Trophoblast cell (in vitro differentiated cells and primary cell): ENCODE data around the gene CCDC190.

Experiments
- DNase-seq, 2 donors: peaks; one replicate each; pipeline ENCODE4 v3.0.0-alpha.2; 2016
- H2AFZ ChIP-seq: 2 replicates; pipeline ENCODE4 v1.6.1; 2013; ENCODE audit warnings: low read length, moderate library complexity, mild to moderate bottlenecking; ENCODE audit not compliant: insufficient read depth, poor library complexity
- H2AK5ac ChIP-seq: 2 replicates; pipeline ENCODE4 v1.6.1; 2013; ENCODE audit warnings: mild to moderate bottlenecking, low read length
- H2BK120ac ChIP-seq: 2 replicates; pipeline ENCODE4 v1.6.1; 2013; ENCODE audit warnings: low read length, mild to moderate bottlenecking, moderate library complexity; ENCODE audit not compliant: insufficient read depth, poor library complexity
- H2BK12ac ChIP-seq: 2 replicates; pipeline ENCODE4 v1.6.1; 2013; ENCODE audit warnings: mild to moderate bottlenecking, low read length, moderate library complexity
- H2BK5ac ChIP-seq: 2 replicates; pipeline ENCODE4 v1.6.1; 2013; ENCODE audit warnings: low read length, low read depth, moderate library complexity, mild to moderate bottlenecking; ENCODE audit not compliant: poor library complexity
- H3K14ac ChIP-seq: 2 replicates; pipeline ENCODE4 v1.6.1; 2013; ENCODE audit warnings: mild to moderate bottlenecking, low read length
- H3K18ac ChIP-seq: 2 replicates; pipeline ENCODE4 v1.6.1; 2013; ENCODE audit warnings: mild to moderate bottlenecking, low read length
- H3K23ac ChIP-seq: 2 replicates; pipeline ENCODE4 v1.6.1; 2013; ENCODE audit warnings: low read length
- H3K27ac ChIP-seq: 2 replicates; pipeline ENCODE4 v1.5.1; 2013; ENCODE audit warnings: low read depth, mild to moderate bottlenecking, inconsistent platforms, low read length, moderate library complexity
- H3K27me3 ChIP-seq: 2 replicates; pipeline ENCODE4 v1.6.1; 2013; ENCODE audit warnings: inconsistent platforms, mild to moderate bottlenecking, low read length, moderate library complexity; ENCODE audit not compliant: insufficient read depth
- H3K36me3 ChIP-seq, 2 experiments: 1 replicate in 1 of 2; 2 replicates in 1 of 2; pipeline ENCODE4 v1.6.1; 2013; ENCODE audit warnings: low read length in 2 of 2, mild to moderate bottlenecking in 2 of 2, moderate library complexity in 1 of 2; ENCODE audit not compliant: insufficient read depth in 2 of 2, control insufficient read depth in 1 of 2
- H3K4ac ChIP-seq: 2 replicates; pipeline ENCODE4 v1.6.1; 2013; ENCODE audit warnings: low read depth, mild to moderate bottlenecking, low read length, moderate library complexity
- H3K4me1 ChIP-seq, 2 experiments: 1 replicate in 1 of 2; 2 replicates in 1 of 2; pipeline ENCODE4 v1.6.1; 2013; ENCODE audit warnings: low read length in 2 of 2, mild to moderate bottlenecking in 2 of 2, moderate library complexity in 1 of 2; ENCODE audit not compliant: insufficient read depth in 2 of 2, control insufficient read depth in 1 of 2
- H3K4me2 ChIP-seq: 2 replicates; pipeline ENCODE4 v1.6.1; 2013; ENCODE audit warnings: inconsistent platforms, mild to moderate bottlenecking, low read length, moderate library complexity
- H3K4me3 ChIP-seq: 2 replicates; pipeline ENCODE4 v1.5.1; 2013; ENCODE audit warnings: mild to moderate bottlenecking, low read depth, low read length, inconsistent platforms
- H3K79me1 ChIP-seq: one replicate; pipeline ENCODE4 v1.6.1; 2013; ENCODE audit warnings: low read length
- H3K79me2 ChIP-seq: 2 replicates; pipeline ENCODE4 v1.6.1; 2013; ENCODE audit warnings: low read length, mild to moderate bottlenecking; ENCODE audit not compliant: control insufficient read depth, insufficient read depth, poor library complexity
- H3K9ac ChIP-seq: 2 replicates; pipeline ENCODE4 v1.6.1; 2013; ENCODE audit warnings: mild to moderate bottlenecking, low read length
- H3K9me3 ChIP-seq: 2 replicates; pipeline ENCODE4 v1.6.1; 2013; ENCODE audit warnings: low read depth, mild to moderate bottlenecking, control low read depth, inconsistent platforms, low read length; ENCODE audit not compliant: insufficient read depth
- H4K12ac ChIP-seq: 2 replicates; pipeline ENCODE4 v1.6.1; 2013; ENCODE audit warnings: low read depth, mild to moderate bottlenecking, low read length, moderate library complexity
- H4K8ac ChIP-seq: 2 replicates; pipeline ENCODE4 v1.6.1; 2013; ENCODE audit warnings: low read depth, mild to moderate bottlenecking, low read length, moderate library complexity
- H4K91ac ChIP-seq: one replicate; pipeline ENCODE4 v1.6.1; 2013; ENCODE audit warnings: low read depth, mild to moderate bottlenecking, low read length, moderate library complexity
- WGBS: extraction: QIAGEN DNeasy Blood & Tissue Kit; methylation state at CpG from one replicate; pipeline ENCODE4 v1.1.7; 2013; ENCODE audit warnings: missing lambda C conversion rate; ENCODE audit not compliant: insufficient read length, insufficient coverage; ENCODE audit errors: extremely low coverage; 5-methylcytosine and 5-hydroxymethylcytosine counted together

The CCDC190 gene

GRCh38 chr1:162847839-162848453 is 13.0 kb downstream of the CCDC190 start:
- H2AK5ac ChIP-seq: no peak overlapping the region
- no peaks in the 10 kb centered on the region for H3K4me1 ChIP-seq
- no peak overlapping the region for H3K27ac ChIP-seq
- H3K23ac ChIP-seq: no peak overlapping the region
- H3K9ac ChIP-seq: no peak overlapping the region
- no peak overlapping the region for H2BK12ac ChIP-seq
- WGBS: no CpG with 5 or more reads among the region's 3 CpGs
- H3K14ac ChIP-seq: no peak overlapping the region
- no peak overlapping the region for H4K8ac ChIP-seq
- no peaks in the 10 kb centered on the region for H3K36me3 ChIP-seq
- H2BK120ac ChIP-seq: no peak overlapping the region
- DNase-seq: peak; percentile 47 to 89
- no peak overlapping the region for H2BK5ac ChIP-seq
- H2AFZ ChIP-seq: no peak overlapping the region
- H3K4ac ChIP-seq: no peak overlapping the region
- H4K12ac ChIP-seq: no peak overlapping the region
- H3K4me2 ChIP-seq: no peak overlapping the region
- no peaks in the 10 kb centered on the region for H3K9me3 ChIP-seq
- H3K79me1 ChIP-seq: no peaks in the 10 kb centered on the region
- no peaks in the 10 kb centered on the region for H3K79me2 ChIP-seq
- no peak overlapping the region for H4K91ac ChIP-seq
- H3K4me3 ChIP-seq: no peak overlapping the region
- H3K18ac ChIP-seq: no peak overlapping the region
- H3K27me3 ChIP-seq: no peaks in the 10 kb centered on the region

GRCh38 chr1:162846256-162847212 is 14.4 kb downstream of the CCDC190 start:
- no peak overlapping the region for H4K12ac ChIP-seq

GRCh38 chr1:162844153-162844552 is 16.8 kb downstream of the CCDC190 start:
- no peak overlapping the region for H4K12ac ChIP-seq
- no peak overlapping the region for H2AFZ ChIP-seq
- no CpG with 5 or more reads among the region's 1 CpG for WGBS
- no peak overlapping the region for H3K14ac ChIP-seq
- H3K23ac ChIP-seq: no peak overlapping the region
- H3K9ac ChIP-seq: no peak overlapping the region
- H2AK5ac ChIP-seq: no peak overlapping the region
- H3K4ac ChIP-seq: no peak overlapping the region
- no peak overlapping the region for H3K4me3 ChIP-seq
- no peaks in the 10 kb centered on the region for H3K4me1 ChIP-seq
- H4K8ac ChIP-seq: no peak overlapping the region
- H4K91ac ChIP-seq: no peak overlapping the region
- no peaks in the 10 kb centered on the region for H3K36me3 ChIP-seq
- H3K18ac ChIP-seq: no peak overlapping the region
- no peaks in the 10 kb centered on the region for H3K27me3 ChIP-seq
- H3K79me1 ChIP-seq: no peaks in the 10 kb centered on the region
- no peak overlapping the region for H2BK12ac ChIP-seq
- peaks cover 2% of the 10 kb centered on the region for H3K9me3 ChIP-seq
- H3K79me2 ChIP-seq: no peaks in the 10 kb centered on the region
- H2BK120ac ChIP-seq: no peak overlapping the region
- no peak for DNase-seq
- no peak overlapping the region for H3K4me2 ChIP-seq
- no peak overlapping the region for H2BK5ac ChIP-seq
- H3K27ac ChIP-seq: no peak overlapping the region

More at GRCh38 chr1:162846256-162847212, 14.4 kb downstream of the CCDC190 start:
- no peak overlapping the region for H2AFZ ChIP-seq
- no peak overlapping the region for H2BK120ac ChIP-seq
- H3K36me3 ChIP-seq: no peaks in the 10 kb centered on the region
- no peak overlapping the region for H3K27ac ChIP-seq
- H3K23ac ChIP-seq: no peak overlapping the region
- H3K14ac ChIP-seq: no peak overlapping the region
- WGBS: no CpG with 5 or more reads among the region's 16 CpGs
- no peak overlapping the region for H3K9ac ChIP-seq
- H2BK5ac ChIP-seq: no peak overlapping the region
- H3K79me1 ChIP-seq: no peaks in the 10 kb centered on the region
- H4K8ac ChIP-seq: no peak overlapping the region
- H3K27me3 ChIP-seq: no peaks in the 10 kb centered on the region
- H3K4me3 ChIP-seq: no peak overlapping the region
- no peak overlapping the region for H3K4ac ChIP-seq
- H3K79me2 ChIP-seq: no peaks in the 10 kb centered on the region
- no peak overlapping the region for H4K91ac ChIP-seq
- H3K4me2 ChIP-seq: no peak overlapping the region
- no peak overlapping the region for H2BK12ac ChIP-seq
- no peaks in the 10 kb centered on the region for H3K9me3 ChIP-seq
- H3K4me1 ChIP-seq: no peaks in the 10 kb centered on the region
- H3K18ac ChIP-seq: no peak overlapping the region
- peak; percentile 61 to 84 for DNase-seq
- no peak overlapping the region for H2AK5ac ChIP-seq

GRCh38 chr1:162840250-162840839 is 20.6 kb downstream of the CCDC190 start:
- Histone ChIP-seq H4K91ac (no peak overlapping the region), H3K23ac (no peak overlapping the region), H4K8ac (no peak overlapping the region), H3K4me3 (no peak overlapping the region), H2BK5ac (no peak overlapping the region), H3K27ac (no peak overlapping the region), H3K79me2 (no peaks in the 10 kb centered on the region), H3K18ac (no peak overlapping the region), H3K36me3 (peaks cover 0 to 1% of the 10 kb centered on the region in 2 experiments), H4K12ac (no peak overlapping the region), H3K9ac (no peak overlapping the region), H3K4me1 (no peaks in the 10 kb centered on the region), H3K27me3 (no peaks in the 10 kb centered on the region), H2BK12ac (no peak overlapping the region), H3K9me3 (peaks cover 6% of the 10 kb centered on the region), H3K4me2 (no peak overlapping the region), H3K79me1 (no peaks in the 10 kb centered on the region), H3K4ac (no peak overlapping the region), H2BK120ac (no peak overlapping the region), H3K14ac (no peak overlapping the region), H2AK5ac (no peak overlapping the region), H2AFZ (no peak overlapping the region)
- no peak for DNase-seq
